HepG2 (cell line): ENCODE measurements around the gene TAC3. TPM values are rescaled to one million over a fixed set of nuclear protein-coding genes. Genes with fewer than 3 reads are reported as not detected.

Experiments used
- ATAC-seq: fragments of 200-7000 bp; cut with Tn5 transposase; 3 replicates; pipeline ENCODE4 v1.9.1; 2020; ENCODE audit warnings: mild to moderate bottlenecking, moderate library complexity
- BruUV-seq: library from RNA; stranded (reverse); fragments of 400-500 nt; replicated peaks from 2 replicates; lab custom pipeline; 2021; lab: Mats Ljungman, UMichigan
- CTCF ChIA-PET: fragments of 300-600 bp; formaldehyde crosslinking; extraction: SDS; loops from one replicate; lab custom pipeline; 2021; ENCODE audit warnings: low total read pairs, inconsistent platforms, low intra/inter-chr PET ratio; lab: Yijun Ruan, JAX
- POLR2A ChIA-PET: fragments of 350-600 bp; sonication (Branson Sonifier 250); formaldehyde crosslinking; loops from one replicate; lab custom pipeline; 2020; ENCODE audit warnings: antibody characterized with exemption, inconsistent platforms; lab: Yijun Ruan, JAX
- DNase-seq: peaks from one replicate; pipeline ENCODE4 v3.0.0-alpha.2; 2015; ENCODE audit warnings: low spot score
- FAIRE-seq: peaks from 3 replicates; lab custom pipeline; 2011; peaks lifted over from hg19 to GRCh38; lab: Jason Lieb, UNC
- H2AFZ ChIP-seq: one replicate; pipeline ENCODE4 v1.6.1; 2011; ENCODE audit warnings: low read length, inconsistent platforms
- H3K27ac ChIP-seq: fragments of 300-600 bp; 3 replicates; pipeline ENCODE4 v1.8.0; 2011; ENCODE audit warnings: mixed run types, mild to moderate bottlenecking, mixed read lengths, low read length, inconsistent platforms; ENCODE audit not compliant: insufficient read depth; ENCODE audit errors: extremely low read length
- H3K27me3 ChIP-seq, 2 experiments: fragments of 200-600 bp in 1 of 2; 2 replicates in 1 of 2; 3 replicates in 1 of 2; pipeline versions ENCODE4 v1.6.0 to v1.8.0; 2011; ENCODE audit warnings: low read length in 2 of 2, mild to moderate bottlenecking in 2 of 2, moderate library complexity in 2 of 2, inconsistent platforms in 1 of 2; ENCODE audit not compliant: insufficient read depth in 2 of 2, control insufficient read depth in 1 of 2
- H3K36me3 ChIP-seq, 2 experiments: fragments of 200-600 bp in 1 of 2; replicated peaks in 1 of 2; 2 replicates in 1 of 2; 3 replicates in 1 of 2; pipeline versions ENCODE4 v1.5.1 to v1.8.0; 2011; ENCODE audit warnings: low read length in 2 of 2, inconsistent platforms in 1 of 2; ENCODE audit not compliant: insufficient read depth in 2 of 2, control insufficient read depth in 1 of 2
- H3K4me1 ChIP-seq: 2 replicates; pipeline ENCODE4 v1.5.1; 2012; ENCODE audit warnings: low read length, inconsistent platforms; ENCODE audit not compliant: insufficient read depth
- H3K4me2 ChIP-seq: 2 replicates; pipeline ENCODE4 v1.6.0; 2011; ENCODE audit warnings: low read depth, low read length, inconsistent platforms
- H3K4me3 ChIP-seq, 3 experiments: fragments of 200-600 bp in 1 of 3; sonication (generic), shearing (Covaris generic) in 1 of 3; replicated peaks in 1 of 3; 2 replicates each; pipeline ENCODE4 v1.5.1; 2011 to 2016; ENCODE audit warnings: low read length in 3 of 3, inconsistent platforms in 2 of 3, low read depth in 2 of 3, mild to moderate bottlenecking in 2 of 3, control low read depth in 1 of 3, mixed read lengths in 1 of 3; ENCODE audit not compliant: insufficient read depth in 1 of 3
- H3K79me2 ChIP-seq: one replicate; pipeline ENCODE4 v1.6.1; 2011; ENCODE audit warnings: low read length, inconsistent platforms; ENCODE audit not compliant: insufficient read depth
- H3K9ac ChIP-seq: 2 replicates; pipeline ENCODE4 v1.6.0; 2011; ENCODE audit warnings: mild to moderate bottlenecking, low read depth, low read length, inconsistent platforms; ENCODE audit not compliant: insufficient read depth
- H3K9me3 ChIP-seq: 2 replicates; pipeline ENCODE4 v1.5.1; 2012; ENCODE audit warnings: mild to moderate bottlenecking, low read length
- H4K20me1 ChIP-seq: 2 replicates; pipeline ENCODE4 v1.6.0; 2011; ENCODE audit warnings: inconsistent platforms, mild to moderate bottlenecking, low read length, moderate library complexity; ENCODE audit not compliant: insufficient read depth
- ARID4A ChIP-seq: sonication (generic); formaldehyde crosslinking; IDR thresholded peaks from 2 replicates; pipeline ENCODE4 v1.5.0; 2020; ENCODE audit warnings: mild to moderate bottlenecking, missing genetic modification reagents, borderline replicate concordance
- ARNT2 ChIP-seq: sonication (generic); formaldehyde crosslinking; IDR thresholded peaks from 2 replicates; pipeline ENCODE4 v1.8.0; 2022; ENCODE audit warnings: mild to moderate bottlenecking, low read depth, missing genetic modification reagents, moderate library complexity
- EZH2 ChIP-seq: conservative IDR thresholded peaks from 2 replicates; pipeline ENCODE4 v1.6.1; 2012; ENCODE audit warnings: mild to moderate bottlenecking, low read depth, low read length, moderate library complexity
- FOXP1 ChIP-seq, 2 experiments: fragments of 450-650 bp in 1 of 2; IDR thresholded peaks; 2 replicates each; pipeline ENCODE4 v1.6.1; 2017 to 2018; ENCODE audit warnings: antibody characterized with exemption in 1 of 2
- HOXA5 ChIP-seq: sonication (generic); formaldehyde crosslinking; IDR thresholded peaks from 2 replicates; pipeline ENCODE4 v1.4.0; 2020; ENCODE audit warnings: missing genetic modification reagents
- LBX2 ChIP-seq: sonication (generic); formaldehyde crosslinking; IDR thresholded peaks from 2 replicates; pipeline ENCODE4 v1.5.0; 2020; ENCODE audit warnings: missing genetic modification reagents, mild to moderate bottlenecking, borderline replicate concordance
- MXD3 ChIP-seq: IDR thresholded peaks from 2 replicates; pipeline ENCODE4 v1.6.1; 2016; ENCODE audit warnings: mild to moderate bottlenecking, missing biosample characterization, missing genetic modification reagents
- PAX8 ChIP-seq: sonication (generic); formaldehyde crosslinking; IDR thresholded peaks from 2 replicates; pipeline ENCODE4 v1.8.0; 2022; ENCODE audit warnings: mild to moderate bottlenecking, missing genetic modification reagents, borderline replicate concordance
- TOPORS ChIP-seq: sonication (generic); formaldehyde crosslinking; IDR thresholded peaks from 2 replicates; pipeline ENCODE4 v1.8.0; 2023; ENCODE audit warnings: mild to moderate bottlenecking, missing genetic modification reagents
- U2AF1 ChIP-seq: fragments of 200-400 bp; formaldehyde crosslinking; optimal IDR thresholded peaks from 2 replicates; pipeline ENCODE3; 2017; ENCODE audit warnings: mild to moderate bottlenecking, low read depth, low read length
- ZBTB14 ChIP-seq: sonication (generic); formaldehyde crosslinking; IDR thresholded peaks from 2 replicates; pipeline ENCODE4 v1.4.0; 2020; ENCODE audit warnings: missing genetic modification reagents
- ZFP37 ChIP-seq: sonication (generic); formaldehyde crosslinking; IDR thresholded peaks from 2 replicates; pipeline ENCODE4 v1.4.0; 2020; ENCODE audit warnings: missing genetic modification reagents, borderline replicate concordance
- ZFP82 ChIP-seq: sonication (generic); formaldehyde crosslinking; IDR thresholded peaks from 2 replicates; pipeline ENCODE4 v1.5.1; 2020; ENCODE audit warnings: mild to moderate bottlenecking, missing genetic modification reagents, borderline replicate concordance
- ZNF136 ChIP-seq: sonication (generic); formaldehyde crosslinking; IDR thresholded peaks from 2 replicates; pipeline ENCODE4 v1.8.1; 2022; ENCODE audit warnings: low read depth, mild to moderate bottlenecking, moderate library complexity, missing genetic modification reagents
- ZNF564 ChIP-seq: sonication (generic); formaldehyde crosslinking; IDR thresholded peaks from 2 replicates; pipeline ENCODE4 v1.8.1; 2023; ENCODE audit warnings: mild to moderate bottlenecking, missing genetic modification reagents
- ZNF580 ChIP-seq: IDR thresholded peaks from 2 replicates; pipeline ENCODE4 v1.6.1; 2016; ENCODE audit warnings: low read depth, borderline replicate concordance
- ZNF784 ChIP-seq: sonication (generic); formaldehyde crosslinking; IDR thresholded peaks from 2 replicates; pipeline ENCODE4 v1.5.1; 2020; ENCODE audit warnings: missing genetic modification reagents, mild to moderate bottlenecking, borderline replicate concordance
- ZNF788 ChIP-seq: sonication (generic); formaldehyde crosslinking; IDR thresholded peaks from 2 replicates; pipeline ENCODE4 v1.5.0; 2020; ENCODE audit warnings: mild to moderate bottlenecking, missing genetic modification reagents, borderline replicate concordance
- WGBS: methylation state at CpG from one replicate; pipeline ENCODE4 v1.1.6; 2017; ENCODE audit warnings: low lambda C conversion rate; 5-methylcytosine and 5-hydroxymethylcytosine counted together
- in situ Hi-C: cut with HindIII; loops from 2 replicates; pipeline ENCODE4 v1.10.0; 2017; ENCODE audit warnings: low pct_unique_long_range_greater_than_20kb; ENCODE audit not compliant: extremely low pct_ligation_motif_present
- intact Hi-C: fragments of 100-400 bp; cut with micrococcal nuclease; formaldehyde crosslinking; loops from one replicate; pipeline ENCODE4 v1.10.0; 2022; ENCODE audit not compliant: unreplicated experiment
- polyA plus RNA-seq, 8 experiments: library from polyadenylated mRNA; depleted of rRNA in 3 of 8; stranded (reverse) in 7 of 8; unstranded in 1 of 8; fragments of >200 nt; fragmentation: Illumina TruSeq in 4 of 8; extraction: Trizol in 4 of 8; gene quantifications; 2 replicates each; pipeline versions ENCODE4 v1.2.1 to v1.2.3, GENCODE V29; 2011 to 2016; ENCODE audit warnings: low read depth in 4 of 8, missing spikeins in 1 of 8, mixed read lengths in 1 of 8; ENCODE audit not compliant: insufficient read depth in 1 of 8
- total RNA-seq, 5 experiments: library from RNA; depleted of rRNA; stranded (reverse); fragments of >200 nt; fragmentation: Illumina TruSeq; extraction: Trizol; gene quantifications; 2 replicates each; pipeline ENCODE4 v1.2.3, GENCODE V29; 2016; ENCODE audit warnings: low read depth in 1 of 5

The TAC3 gene
- total and polyA plus RNA-seq, 2 of the 13 experiments (the other 11 are each of a cell fraction or from before 2014, with no cell fraction given): 0.13 to 0.15 TPM

GRCh38 chr12:57003395-57003794, 12.9 kb downstream of the TAC3 start:
- no peaks in the 10 kb centered on the region for H3K9me3 ChIP-seq
- no TSS peak for BruUV-seq
- ChIA-PET POLR2A (no interaction called here), CTCF (no interaction called here)
- ATAC-seq (no peak), DNase-seq (no peak), FAIRE-seq (no peak)
- peaks cover 16% of the 10 kb centered on the region for H3K79me2 ChIP-seq
- no peak overlapping the region for H3K4me3 ChIP-seq
- in situ Hi-C loops (no loop called here), intact Hi-C loops (loop anchor here (5.0 kb wide), 2 partner anchors 56 to 251 kb away; partner anchors contain the start of gene PRIM1)
- no peak overlapping the region for H3K9ac ChIP-seq
- H3K4me1 ChIP-seq: peaks cover 47% of the 10 kb centered on the region
- H4K20me1 ChIP-seq: peaks cover 4% of the 10 kb centered on the region
- no peak overlapping the region for H3K27ac ChIP-seq
- no peaks in the 10 kb centered on the region; a peak in 1 of 5 replicates for H3K27me3 ChIP-seq
- no peak overlapping the region for H3K4me2 ChIP-seq
- no peak overlapping the region for H2AFZ ChIP-seq
- H3K36me3 ChIP-seq: peaks cover 13 to 34% of the 10 kb centered on the region in 2 experiments
- 97% methylated on average over 13 of the region's 13 CpGs for WGBS
- TF ChIP-seq ZNF784 (CRISPR knock-in tag) (no peak), ZNF788 (CRISPR knock-in tag) (no peak), ARID4A (CRISPR knock-in tag) (no peak), EZH2 (no peak), U2AF1 (no peak), FOXP1 (IDR thresholded peaks at IDR 0.05) (no peak), FOXP1 (CRISPR knock-in tag; IDR thresholded peaks at IDR 0.05) (no peak), ARNT2 (CRISPR knock-in tag) (no peak), ZNF580 (no peak), ZBTB14 (CRISPR knock-in tag) (no peak), ZNF136 (CRISPR knock-in tag) (no peak), HOXA5 (CRISPR knock-in tag) (no peak), LBX2 (CRISPR knock-in tag) (no peak), ZFP37 (CRISPR knock-in tag) (no peak), PAX8 (CRISPR knock-in tag) (no peak), MXD3 (no peak), TOPORS (no peak), ZNF564 (CRISPR knock-in tag) (no peak), ZFP82 (CRISPR knock-in tag) (no peak)
